ENCODE data around the gene MS4A6A. TPM values are rescaled to one million over a fixed set of nuclear protein-coding genes. Genes with fewer than 3 reads are reported as not detected.

MS4A6A gene
- total and polyA plus RNA-seq, 9 of the 15 experiments (the other 6 are each of a cell fraction or from before 2014, with no cell fraction given), result 0.57 to 9.5 (median 4.2) TPM

GRCh38 chr11:60130496-60130895 is 52.4 kb downstream of the MS4A6A start (continued):
- TF ChIP-seq ZNF134 (CRISPR knock-in tag; conservative IDR thresholded peaks at IDR 0.05), result no peak
- TF ChIP-seq ARID4B (CRISPR knock-in tag; IDR thresholded peaks at IDR 0.05), result no peak
- TF ChIP-seq ATF7 (IDR thresholded peaks at IDR 0.05), result no peak
- peak in 1 of 2 experiments; percentile 60; a peak in 1 of 4 replicates for TF ChIP-seq RCOR1 (IDR thresholded peaks at IDR 0.05; ENCODE audit: borderline replicate concordance in 1 of 2, low read depth in 2 of 2, low read length in 2 of 2)
- TF ChIP-seq ZNF785 (CRISPR knock-in tag; IDR thresholded peaks at IDR 0.05), result no peak
- TF ChIP-seq SIN3A (IDR thresholded peaks at IDR 0.05; ENCODE audit: borderline replicate concordance in 2 of 2, control insufficient read depth in 1 of 2, low read depth in 2 of 2, low read length in 2 of 2), result no peak
- TF ChIP-seq DPF2 (IDR thresholded peaks at IDR 0.05), result 0 out of 2 replicates have a peak, but pooled peaks have one; percentile 14
- no peak for TF ChIP-seq LEF1 (IDR thresholded peaks at IDR 0.05)
- TF ChIP-seq RFX5 (IDR thresholded peaks at IDR 0.05; ENCODE audit: low read depth, low read length), result no peak
- no peak for TF ChIP-seq CTCFL (IDR thresholded peaks at IDR 0.05; ENCODE audit: borderline replicate concordance, insufficient read depth, low read depth, low read length, poor library complexity, severe bottlenecking)
- no peak for TF ChIP-seq MLLT1 (IDR thresholded peaks at IDR 0.05)
- no peak for TF ChIP-seq ZNF436 (CRISPR knock-in tag; IDR thresholded peaks at IDR 0.05)
- no peak for TF ChIP-seq GATA2 (CRISPR knock-in tag; IDR thresholded peaks at IDR 0.05)
- TF ChIP-seq ETV1 (tag; conservative IDR thresholded peaks at IDR 0.05; ENCODE audit: low read depth), result no peak
- no peak for TF ChIP-seq SAP30 (IDR thresholded peaks at IDR 0.05; ENCODE audit: borderline replicate concordance, insufficient read depth, low read depth, low read length, poor library complexity, severe bottlenecking)
- no peak for TF ChIP-seq ZNF444 (CRISPR knock-in tag; IDR thresholded peaks at IDR 0.05)
- TF ChIP-seq MEF2D (tag; conservative IDR thresholded peaks at IDR 0.05; ENCODE audit: low read depth), result no peak
- no peak for TF ChIP-seq MYNN (IDR thresholded peaks at IDR 0.05)
- no peak for TF ChIP-seq MYNN (CRISPR knock-in tag; IDR thresholded peaks at IDR 0.05)
- no peak for TF ChIP-seq NCOA1 (IDR thresholded peaks at IDR 0.05; ENCODE audit: low read depth)

All from K562 (cell line).